Ammon's horn (tissue), 1 donor: Measurements from ENCODE around the gene GAGE13.
"Not testable (repeated sequence)": the region's sequence is repeated elsewhere in the genome, so short reads cannot be mapped to it uniquely, and the experiment has no call there.

ENCODE experiments used
- DNase-seq: peaks from one replicate; pipeline ENCODE4 v3.0.0-alpha.2; 2016; ENCODE audit warnings: low spot score

GAGE13 gene

GRCh38 chrX:49331282-49331681, at the start of gene GAGE13:
Gene GAGE13, plus strand, starts transcription at chrX:49331582. Its CDS starts 1,156 bp downstream, at chrX:49332738.
- DNase-seq: not testable (repeated sequence)

- peak; percentile 40 for DNase-seq
Measured at GRCh38 chrX:49282647-49283011, 48.8 kb upstream of the GAGE13 start.

DNA sequence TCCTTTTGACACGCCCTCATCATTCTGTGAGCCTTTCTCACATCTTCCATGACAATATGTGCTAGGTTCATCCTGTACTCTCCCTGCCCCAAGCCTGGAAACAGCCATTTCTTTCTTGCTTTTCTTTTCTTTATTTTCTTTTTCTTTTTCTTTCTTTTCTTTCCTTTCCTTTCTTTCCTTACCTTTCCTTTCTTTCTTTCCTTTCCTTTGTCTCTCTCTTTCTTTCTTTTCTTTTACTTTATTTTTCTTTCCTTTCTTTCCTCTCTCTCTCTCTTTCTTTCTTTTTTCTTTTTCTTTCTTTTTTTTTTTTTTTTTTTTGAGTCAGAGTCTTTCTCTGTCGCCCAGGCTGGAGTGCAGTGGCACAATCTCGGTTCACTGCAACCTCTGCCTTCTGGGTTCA, 47.2 kb upstream of the GAGE13 start:
- no peak for DNase-seq

DNA sequence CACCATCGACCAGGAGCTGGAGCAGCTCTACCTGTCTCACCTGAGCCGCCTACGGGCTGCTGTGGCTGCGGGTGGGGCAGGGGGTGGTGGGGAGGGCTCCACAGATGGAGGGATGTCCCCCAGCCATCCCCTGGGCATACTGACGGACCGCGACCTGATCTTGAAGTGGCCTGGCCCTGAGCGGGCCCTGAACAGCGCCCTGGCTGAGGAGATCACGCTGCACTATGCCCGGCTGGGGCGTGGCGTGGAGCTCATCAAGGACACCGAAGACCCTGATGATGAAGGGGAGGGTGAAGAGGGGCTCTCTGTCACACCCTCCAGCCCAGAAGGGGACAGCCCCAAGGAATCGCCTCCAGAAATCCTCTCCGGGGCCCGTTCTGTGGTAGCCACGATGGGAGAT, 45.2 kb upstream of the GAGE13 start:
- no peak for DNase-seq

GRCh38 chrX:49286581-49286980, 44.8 kb upstream of the GAGE13 start:
- no peak for DNase-seq

GRCh38 chrX:49287665-49288064, 43.7 kb upstream of the GAGE13 start:
- DNase-seq: no peak

DNA sequence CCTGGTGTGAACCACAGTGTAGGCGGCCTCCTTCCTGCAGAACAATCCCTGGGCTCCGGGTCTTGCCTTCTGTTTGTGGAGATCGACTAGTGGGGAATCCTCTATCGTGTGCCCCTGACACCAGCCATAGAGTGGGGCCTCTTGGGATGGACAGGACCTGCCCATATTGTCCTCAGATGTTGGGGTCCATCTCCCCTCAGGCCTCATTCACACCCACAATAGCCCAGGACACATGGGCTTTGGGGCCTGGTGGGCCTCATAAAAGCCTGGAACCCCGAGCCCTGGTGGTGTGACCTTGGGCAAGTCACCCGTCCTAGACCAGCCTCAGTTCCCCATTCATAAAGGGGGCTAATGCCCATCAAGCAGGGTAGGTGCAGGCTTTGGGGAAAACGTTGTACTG, 41.2 kb upstream of the GAGE13 start:
- DNase-seq: no peak

GRCh38 chrX:49291615-49292337, 39.6 kb upstream of the GAGE13 start:
- DNase-seq: peak; percentile 46

DNA sequence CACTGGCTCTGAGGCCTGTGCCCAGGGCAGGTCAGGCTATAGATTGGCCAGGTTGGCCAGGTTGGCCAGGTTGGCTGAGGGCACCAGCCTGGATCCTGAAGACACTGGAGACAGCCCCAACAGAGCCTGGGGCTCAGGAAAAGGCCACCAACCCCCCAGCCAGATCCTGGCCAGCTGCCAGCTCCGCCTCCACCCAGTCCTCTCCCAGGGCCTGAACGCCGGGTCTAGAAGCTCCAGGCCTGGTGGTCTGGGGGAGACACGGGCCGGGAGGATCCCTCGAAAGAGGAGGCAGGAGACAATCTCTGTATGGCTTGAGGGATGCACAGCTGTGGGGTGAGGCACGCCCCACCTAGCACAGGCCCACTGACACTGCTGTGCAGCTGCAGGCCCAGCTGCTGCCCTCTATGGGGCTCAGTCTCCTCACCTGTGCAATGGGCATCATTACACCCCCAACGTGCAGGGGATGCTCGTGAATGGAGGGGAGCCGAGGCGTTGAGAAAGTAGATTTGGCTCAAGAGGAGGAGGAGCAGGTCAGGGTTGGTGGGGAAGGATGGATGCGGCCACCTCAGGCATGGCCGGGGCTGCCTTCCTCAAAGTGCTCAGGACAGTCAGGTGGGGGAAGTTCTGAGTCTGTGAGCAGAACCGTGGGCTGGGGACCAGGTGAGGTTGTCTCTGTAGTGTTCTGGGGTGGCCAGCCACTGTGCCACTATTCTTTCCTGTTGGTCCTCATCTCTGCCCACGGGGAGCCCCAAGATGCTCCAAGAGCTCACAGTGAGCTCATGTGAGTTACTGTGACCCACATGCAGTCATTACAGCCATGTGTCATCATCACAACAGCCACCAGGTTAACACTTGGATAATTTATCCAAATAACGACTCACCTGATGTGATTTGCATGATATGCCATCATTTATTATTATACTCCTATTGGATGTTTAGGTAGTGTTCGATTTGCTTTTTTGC, 38.7 kb upstream of the GAGE13 start:
- DNase-seq: no peak

DNA sequence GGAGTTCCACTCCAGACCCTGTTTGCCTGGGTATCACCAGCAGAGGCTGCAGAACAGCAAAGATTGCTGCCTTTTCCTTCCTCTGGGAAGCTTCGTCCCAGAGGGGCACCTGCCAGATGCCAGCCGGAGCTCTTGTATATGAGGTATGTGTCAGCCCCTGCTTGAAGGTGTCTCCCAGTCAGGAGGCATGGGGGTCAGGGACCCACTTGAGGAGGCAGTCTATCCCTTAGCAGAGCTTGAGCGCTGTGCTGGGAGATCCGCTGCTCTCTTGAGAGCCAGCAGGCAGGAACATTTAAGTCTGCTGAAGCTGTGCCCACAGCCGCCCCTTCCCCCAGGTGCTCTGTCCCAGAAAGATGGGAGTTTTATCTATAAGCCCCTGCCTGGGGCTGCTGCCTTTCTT, 32.1 kb upstream of the GAGE13 start:
- not testable (repeated sequence) for DNase-seq

- DNase-seq: no peak
Measured at GRCh38 chrX:49300703-49301102, 30.7 kb upstream of the GAGE13 start.

DNA sequence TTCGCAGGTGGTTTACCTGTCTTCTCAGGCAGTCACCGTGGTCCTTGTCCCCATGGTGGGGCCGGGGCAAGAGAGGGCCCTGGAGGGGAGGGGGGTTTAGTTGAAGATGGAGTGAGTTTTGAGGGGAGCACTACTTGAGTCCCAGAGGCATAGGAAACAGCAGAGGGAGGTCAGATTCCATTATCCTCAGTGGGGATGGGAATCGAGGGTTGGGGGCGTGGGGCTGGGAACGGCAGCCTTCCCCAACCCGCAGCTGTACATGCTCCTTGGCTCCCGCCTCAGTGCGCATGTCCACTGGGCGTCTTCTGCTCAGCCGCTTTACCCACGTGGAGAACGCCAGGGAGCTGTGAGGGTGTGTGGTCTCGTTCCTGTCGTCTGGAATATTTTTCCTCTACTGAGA, 28.0 kb upstream of the GAGE13 start, which contains the start of gene GAGE10:
GAGE10 (plus strand) TSS at position 301 of the 400 bp plus-strand sequence. CDS start 1,214 bp downstream, outside the sequence.
- DNase-seq: no peak

- not testable (repeated sequence) for DNase-seq
Measured at GRCh38 chrX:49307775-49308174, 23.6 kb upstream of the GAGE13 start.

DNA sequence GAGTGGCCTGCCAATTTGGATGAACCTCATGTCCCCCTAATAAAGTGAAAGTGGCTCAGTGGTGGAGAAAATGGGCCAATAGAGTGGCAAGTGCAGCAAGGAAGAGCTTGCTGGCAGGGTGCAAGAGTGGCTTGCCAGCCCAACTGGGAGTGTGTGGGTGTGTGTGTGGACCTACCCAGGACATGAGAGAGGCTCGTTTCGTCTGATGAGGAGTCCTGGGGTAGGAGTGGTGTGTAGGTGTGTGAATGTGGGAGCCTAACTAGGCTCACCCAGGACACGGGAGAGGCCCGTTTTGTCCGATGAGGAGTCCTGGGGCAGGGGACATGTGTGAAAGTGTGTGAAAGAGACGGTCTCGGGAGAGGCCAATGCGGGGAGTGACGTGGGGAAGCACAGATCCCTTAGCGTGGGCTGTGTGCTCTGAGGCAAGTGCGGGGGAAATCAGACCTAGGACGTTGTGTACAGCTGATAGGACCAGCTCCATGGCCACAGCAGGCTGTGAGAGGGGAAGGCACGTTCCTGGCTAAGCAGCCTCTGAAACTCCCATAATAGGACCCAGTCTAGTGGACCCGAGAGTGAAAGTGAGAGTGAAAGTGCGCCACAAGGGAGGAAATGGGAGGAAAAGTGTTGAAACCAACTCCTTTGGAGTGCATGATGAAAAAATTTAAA, 22.6 kb upstream of the GAGE13 start:
- DNase-seq: no peak

DNA sequence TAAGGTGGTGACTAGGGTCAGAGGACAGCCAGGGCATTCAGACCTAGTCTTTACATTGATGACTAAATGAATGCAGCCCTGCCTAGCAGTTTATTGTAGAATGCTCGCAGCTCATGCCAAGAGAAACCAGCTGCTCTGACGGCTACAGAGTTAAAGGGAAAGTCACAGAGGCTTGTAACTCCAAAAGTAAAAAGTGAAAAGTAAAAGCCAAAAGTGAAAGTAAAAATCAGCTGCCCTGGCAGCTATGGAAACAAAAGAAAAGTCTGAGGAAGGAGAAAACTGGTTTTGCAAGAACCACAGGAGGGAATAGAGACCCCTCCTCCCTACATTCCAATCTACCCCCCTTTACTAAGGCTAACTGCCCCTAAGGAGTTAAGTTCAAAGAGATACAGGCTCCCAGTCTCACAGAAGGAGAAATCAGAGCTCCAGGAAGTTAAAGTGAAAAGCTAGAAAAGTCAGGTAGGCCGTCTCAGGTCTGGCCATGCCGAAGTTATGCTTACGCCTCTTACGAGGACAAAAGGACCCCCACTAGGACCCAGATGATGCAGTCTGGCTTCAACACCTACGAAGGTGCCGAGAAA, 21.9 kb upstream of the GAGE13 start:
- DNase-seq: no peak

DNA sequence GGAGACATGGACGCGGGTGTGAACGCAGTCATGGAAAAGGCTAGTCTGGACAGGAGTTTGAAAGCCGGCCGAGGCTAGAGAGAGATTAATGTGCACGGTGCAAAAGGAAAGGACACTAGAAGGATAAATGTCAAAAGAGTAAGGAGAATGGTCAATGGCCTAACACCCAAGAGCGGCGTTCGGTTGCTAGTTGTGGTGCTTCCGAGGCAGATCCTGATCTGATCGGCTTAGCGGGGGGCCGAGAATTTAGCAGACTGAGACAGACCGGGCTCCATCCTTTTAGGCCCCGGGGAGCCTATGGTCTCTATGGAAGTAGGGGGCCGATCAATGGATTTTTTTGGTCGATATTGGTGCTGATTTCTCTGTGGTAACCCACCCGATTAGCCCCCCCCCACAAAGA, 21.0 kb upstream of the GAGE13 start:
- DNase-seq: no peak

- no peak for DNase-seq
Measured at GRCh38 chrX:49312176-49312575, 19.2 kb upstream of the GAGE13 start.

- no peak for DNase-seq
Measured at GRCh38 chrX:49316085-49316484, 15.3 kb upstream of the GAGE13 start.

- DNase-seq: not testable (repeated sequence)
Measured at GRCh38 chrX:49321737-49322136, 9.6 kb upstream of the GAGE13 start, which contains the start of gene GAGE12J. Gene GAGE12J, plus strand, starts transcription at chrX:49322037. Its CDS starts 1,157 bp downstream, at chrX:49323194.

- DNase-seq: not testable (repeated sequence)
Measured at GRCh38 chrX:49322266-49322665, 9.1 kb upstream of the GAGE13 start.

DNA sequence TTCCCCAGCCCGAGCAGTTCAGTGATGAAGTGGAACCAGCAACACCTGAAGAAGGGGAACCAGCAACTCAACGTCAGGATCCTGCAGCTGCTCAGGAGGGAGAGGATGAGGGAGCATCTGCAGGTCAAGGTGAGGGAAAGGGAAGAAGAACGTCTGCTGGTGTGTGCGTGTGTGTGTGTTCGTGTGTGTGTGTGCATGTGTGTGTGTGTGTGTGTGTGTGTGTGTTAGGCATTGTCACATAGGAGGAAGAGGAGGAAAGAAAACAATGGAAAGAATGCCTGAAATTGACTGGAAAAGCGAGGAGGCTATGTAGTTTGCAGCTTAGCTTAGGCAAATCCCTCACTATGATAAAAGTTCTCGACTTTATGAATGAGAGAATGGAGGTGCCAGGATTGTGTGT, 7.6 kb upstream of the GAGE13 start:
- not testable (repeated sequence) for DNase-seq

GRCh38 chrX:49330421-49330820, 961 bp upstream of the GAGE13 start:
- DNase-seq: not testable (repeated sequence)
